Activated B cell treated with CpG ODN at 0.5 μM for 24 hours (primary cell): ENCODE measurements around the gene TP53BP1. TPM values are rescaled to one million over a fixed set of nuclear protein-coding genes. Genes with fewer than 3 reads are reported as not detected.

ENCODE experiments used
- ATAC-seq: fragments of 200-7000 bp; cut with Tn5 transposase; one replicate; pipeline ENCODE4 v1.10.0; 2021; ENCODE audit warnings: low read depth, mild to moderate bottlenecking, moderate library complexity
- CTCF ChIA-PET: fragments of 350-600 bp; sonication (Branson Sonifier 250); formaldehyde crosslinking; loops from one replicate; lab custom pipeline; 2021; ENCODE audit warnings: antibody characterized with exemption; lab: Charles Lee
- POLR2A ChIA-PET: fragments of 350-600 bp; sonication (Branson Sonifier 250); formaldehyde crosslinking; loops from one replicate; lab custom pipeline; 2021; ENCODE audit warnings: antibody characterized with exemption; lab: Charles Lee
- DNase-seq: peaks from one replicate; pipeline ENCODE4 v3.0.0; 2022
- H3K27ac Mint-ChIP-seq: one replicate; pipeline ENCODE4 v1.8.0; 2020; ENCODE audit warnings: mixed read lengths
- H3K27me3 Mint-ChIP-seq: one replicate; pipeline ENCODE4 v1.8.0; 2021; ENCODE audit warnings: mixed read lengths
- H3K36me3 Mint-ChIP-seq: one replicate; pipeline ENCODE4 v1.8.0; 2021; ENCODE audit warnings: low read depth, mixed read lengths
- H3K4me1 Mint-ChIP-seq: one replicate; pipeline ENCODE4 v1.8.0; 2021; ENCODE audit warnings: mixed read lengths
- H3K4me3 Mint-ChIP-seq: one replicate; pipeline ENCODE4 v1.8.0; 2020; ENCODE audit warnings: mild to moderate bottlenecking, mixed read lengths
- H3K9me3 Mint-ChIP-seq: one replicate; pipeline ENCODE4 v1.8.0; 2020; ENCODE audit warnings: mixed read lengths
- intact Hi-C: fragments of 100-400 bp; cut with micrococcal nuclease; formaldehyde crosslinking; loops from one replicate; pipeline ENCODE4 v1.15.1; 2024
- total RNA-seq: library from RNA; stranded (reverse); gene quantifications from 2 replicates; pipeline ENCODE4 v1.2.3, GENCODE V29; 2022
- TF ChIP-seq, protein P1 (sequence below): fragments of 200-600 bp; IDR thresholded peaks from one replicate; pipeline ENCODE4 v1.8.0; 2022; ENCODE audit warnings: antibody characterized with exemption, mild to moderate bottlenecking

TP53BP1 gene
- total RNA-seq, 1 donor from 2014 or later = 53.9 TPM

GRCh38 chr15:43498990-43499389, 6.0 kb upstream of the TP53BP1 start:
- Mint-ChIP-seq H3K27me3 (no peaks in the 10 kb centered on the region), H3K27ac (no peak overlapping the region), H3K9me3 (no peaks in the 10 kb centered on the region), H3K4me1 (no peaks in the 10 kb centered on the region), H3K4me3 (no peak overlapping the region), H3K36me3 (no peaks in the 10 kb centered on the region)
- ChIA-PET POLR2A (no interaction called here), CTCF (no interaction called here)
- intact Hi-C loops = no loop called here
- ATAC-seq (no peak), DNase-seq (no peak)
- TF ChIP-seq, protein P1, sequence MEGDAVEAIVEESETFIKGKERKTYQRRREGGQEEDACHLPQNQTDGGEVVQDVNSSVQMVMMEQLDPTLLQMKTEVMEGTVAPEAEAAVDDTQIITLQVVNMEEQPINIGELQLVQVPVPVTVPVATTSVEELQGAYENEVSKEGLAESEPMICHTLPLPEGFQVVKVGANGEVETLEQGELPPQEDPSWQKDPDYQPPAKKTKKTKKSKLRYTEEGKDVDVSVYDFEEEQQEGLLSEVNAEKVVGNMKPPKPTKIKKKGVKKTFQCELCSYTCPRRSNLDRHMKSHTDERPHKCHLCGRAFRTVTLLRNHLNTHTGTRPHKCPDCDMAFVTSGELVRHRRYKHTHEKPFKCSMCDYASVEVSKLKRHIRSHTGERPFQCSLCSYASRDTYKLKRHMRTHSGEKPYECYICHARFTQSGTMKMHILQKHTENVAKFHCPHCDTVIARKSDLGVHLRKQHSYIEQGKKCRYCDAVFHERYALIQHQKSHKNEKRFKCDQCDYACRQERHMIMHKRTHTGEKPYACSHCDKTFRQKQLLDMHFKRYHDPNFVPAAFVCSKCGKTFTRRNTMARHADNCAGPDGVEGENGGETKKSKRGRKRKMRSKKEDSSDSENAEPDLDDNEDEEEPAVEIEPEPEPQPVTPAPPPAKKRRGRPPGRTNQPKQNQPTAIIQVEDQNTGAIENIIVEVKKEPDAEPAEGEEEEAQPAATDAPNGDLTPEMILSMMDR = no peak

DNA sequence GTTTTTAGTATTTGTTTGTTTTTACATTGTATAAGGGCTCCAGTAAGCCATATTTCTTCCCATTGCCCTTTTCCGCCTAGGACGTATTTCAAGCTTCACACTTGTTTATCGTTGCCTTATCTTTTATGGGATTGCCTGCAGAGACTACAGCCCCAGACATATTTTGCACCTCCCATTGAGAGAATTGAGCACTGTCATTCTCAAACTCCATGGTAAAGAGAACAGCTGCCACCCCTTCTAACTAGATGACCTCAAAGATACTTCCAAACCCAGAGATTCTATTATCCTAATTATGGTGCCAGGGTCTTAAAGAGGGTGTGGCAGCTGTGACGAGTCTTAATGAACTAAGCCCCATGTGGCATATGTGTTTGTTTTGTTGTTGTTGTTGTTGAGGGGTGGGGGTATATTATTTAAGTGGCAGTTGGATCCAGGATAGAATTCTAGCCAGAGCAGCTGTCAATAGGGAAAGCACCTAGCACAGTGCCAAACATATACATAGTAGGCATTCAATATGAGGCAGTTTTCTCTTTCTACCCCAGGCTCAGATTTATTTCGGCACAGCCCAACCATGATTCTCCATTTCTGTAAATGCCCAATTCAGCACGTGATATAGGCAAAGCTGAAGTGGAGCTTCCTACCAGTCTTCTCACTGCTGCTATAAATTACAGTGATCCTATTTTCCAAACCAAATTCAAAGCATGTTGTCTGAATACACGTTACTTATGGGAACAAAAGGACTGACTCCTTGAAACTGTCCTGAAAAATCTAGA, 932 bp upstream of the TP53BP1 start:
- H3K27me3 Mint-ChIP-seq = no peaks in the 10 kb centered on the region
- H3K27ac Mint-ChIP-seq = peak overlapping the region; percentile 95
- ChIA-PET CTCF (interaction anchor here (1.4 to 1.5 kb wide), 3 partner anchors 10 to 22 kb away, joined by 3 to 5 read pairs (median 4); no protein-coding TSS in a partner anchor), POLR2A (interaction anchor here (0.9 to 2.7 kb wide), 2 partner anchors 17 to 19 kb away, joined by 5 to 30 read pairs; no protein-coding TSS in a partner anchor)
- peaks cover 30% of the 10 kb centered on the region for H3K36me3 Mint-ChIP-seq
- no peak for DNase-seq
- TF ChIP-seq, protein P1 = no peak
- H3K4me1 Mint-ChIP-seq = peaks cover 19% of the 10 kb centered on the region
- peak overlapping the region; percentile 98 for H3K4me3 Mint-ChIP-seq
- no peaks in the 10 kb centered on the region for H3K9me3 Mint-ChIP-seq
- ATAC-seq = no peak
- intact Hi-C loops = loop anchor here (1.0 to 5.0 kb wide), 5 partner anchors 16 to 933 kb away; partner anchors contain the start of genes CTDSPL2, LCMT2, TUBGCP4 and ZSCAN29

GRCh38 chr15:43492266-43492665, 690 bp downstream of the TP53BP1 start:
- POLR2A ChIA-PET = interaction anchor here (0.7 to 2.7 kb wide), 2 partner anchors 19 to 394 kb away, joined by 6 to 30 read pairs; no protein-coding TSS in a partner anchor
- H3K27ac Mint-ChIP-seq = peak overlapping the region; percentile 95
- peaks cover 42% of the 10 kb centered on the region for H3K36me3 Mint-ChIP-seq
- ATAC-seq (no peak), DNase-seq (no peak)
- CTCF ChIA-PET = interaction anchor here (1.4 kb wide), 1 partner anchor 24 kb away, joined by 3 read pairs; no protein-coding TSS in a partner anchor
- H3K9me3 Mint-ChIP-seq = no peaks in the 10 kb centered on the region
- peaks cover 19% of the 10 kb centered on the region for H3K4me1 Mint-ChIP-seq
- intact Hi-C loops = loop anchor here (5.0 kb wide), 4 partner anchors 120 to 935 kb away; partner anchors contain the start of genes CTDSPL2, LCMT2, TUBGCP4 and ZSCAN29
- H3K4me3 Mint-ChIP-seq = peak overlapping the region; percentile 98
- no peaks in the 10 kb centered on the region for H3K27me3 Mint-ChIP-seq
- TF ChIP-seq, protein P1 = no peak

- ATAC-seq (no peak), DNase-seq (no peak)
- ChIA-PET CTCF (interaction anchor here (1.3 kb wide), 1 partner anchor 25 kb away, joined by 7 read pairs; no protein-coding TSS in a partner anchor), POLR2A (no interaction called here)
- Mint-ChIP-seq H3K27me3 (no peaks in the 10 kb centered on the region), H3K9me3 (no peaks in the 10 kb centered on the region), H3K4me3 (no peak overlapping the region), H3K4me1 (peaks cover 21% of the 10 kb centered on the region), H3K27ac (no peak overlapping the region), H3K36me3 (peaks cover 54% of the 10 kb centered on the region)
- intact Hi-C loops = no loop called here
- TF ChIP-seq, protein P1 = no peak
Measured at GRCh38 chr15:43489191-43489590, 3.8 kb downstream of the TP53BP1 start.

DNA sequence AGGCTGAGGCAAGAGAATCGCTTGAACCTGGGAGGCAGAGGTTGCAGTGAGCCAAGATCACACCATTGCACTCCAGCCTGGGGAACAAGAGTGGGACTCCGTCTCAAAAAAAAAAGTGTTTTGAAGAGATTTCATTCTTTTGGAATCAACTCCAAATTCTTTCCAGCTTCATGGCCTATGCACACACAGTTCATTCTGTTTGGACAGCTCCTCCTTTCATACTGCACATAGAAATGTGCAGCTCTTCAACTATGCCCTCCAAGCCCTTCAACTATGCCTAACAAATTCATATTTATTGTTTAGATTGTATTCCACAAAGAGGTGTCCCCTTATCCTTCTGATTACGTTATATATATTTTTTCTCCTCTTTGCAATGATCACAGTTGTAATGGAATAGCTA, 4.2 kb downstream of the TP53BP1 start:
- H3K4me3 Mint-ChIP-seq = no peak overlapping the region

More for the DNA sequence above, 4.2 kb downstream of the TP53BP1 start:
- no peak for ATAC-seq
- Mint-ChIP-seq H3K27ac (no peak overlapping the region), H3K36me3 (peaks cover 58% of the 10 kb centered on the region), H3K27me3 (no peaks in the 10 kb centered on the region), H3K9me3 (no peaks in the 10 kb centered on the region), H3K4me1 (peaks cover 23% of the 10 kb centered on the region)
- CTCF ChIA-PET = interaction anchor here (1.3 kb wide), 1 partner anchor 26 kb away, joined by 7 read pairs; no protein-coding TSS in a partner anchor
- no peak for DNase-seq
- TF ChIP-seq, protein P1 = no peak
- intact Hi-C loops = no loop called here
- POLR2A ChIA-PET = no interaction called here
